ENCODE data around the gene GPR17.

The GPR17 gene

DNA sequence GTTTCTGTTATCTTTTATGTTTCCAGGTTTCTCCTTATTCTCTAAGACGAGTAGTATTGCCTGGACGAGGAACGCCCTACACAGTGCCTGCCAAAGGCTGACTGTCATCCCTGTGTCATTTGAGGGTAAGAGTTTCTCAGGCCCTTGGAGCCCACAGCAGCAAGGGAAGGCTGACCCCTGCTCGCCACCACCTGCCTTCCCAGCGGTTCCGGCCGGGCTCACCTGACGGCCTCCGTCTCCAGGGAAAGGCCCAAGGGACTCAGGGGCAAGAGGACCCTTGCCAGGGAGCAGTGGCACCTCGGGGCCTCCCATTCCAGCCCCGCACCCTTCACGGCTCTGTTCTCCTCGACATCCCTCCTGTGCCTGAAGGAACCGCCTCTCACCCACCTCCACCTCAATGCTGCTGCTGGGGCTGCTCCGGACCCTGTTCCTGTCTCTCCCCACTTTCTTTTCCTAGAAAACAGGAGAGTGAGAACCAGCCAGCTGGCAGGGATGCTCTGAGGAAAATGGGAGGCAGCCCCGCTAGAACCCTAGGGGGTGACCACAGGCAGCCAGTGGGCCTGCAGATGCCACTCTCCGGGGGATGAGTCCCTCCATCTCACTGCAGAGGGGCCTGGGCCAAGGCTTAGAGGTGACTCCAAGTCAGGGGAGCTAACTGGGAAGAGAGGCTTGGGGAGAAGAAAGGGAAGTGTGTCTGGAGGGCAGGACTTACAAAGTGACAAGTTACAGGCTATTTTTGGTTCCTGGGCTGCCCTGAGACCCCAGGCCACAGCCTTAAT, 27.5 kb downstream of the GPR17 start:
- Histone ChIP-seq H3K27ac (ENCODE audit: low read depth, low read length) (no peak overlapping the region), H3K27me3 (ENCODE audit: control insufficient read depth, low read length) (peaks cover 61% of the 10 kb centered on the region), H3K79me2 (ENCODE audit: control insufficient read depth, low read length) (no peaks in the 10 kb centered on the region), H3K9me2 (replicated peaks; ENCODE audit: control insufficient read depth, low read length) (no peaks in the 10 kb centered on the region), H4K20me1 (ENCODE audit: control insufficient read depth, insufficient read depth, low read depth, low read length) (no peaks in the 10 kb centered on the region), H3K9me3 (ENCODE audit: control insufficient read depth, insufficient read depth, low read length) (no peaks in the 10 kb centered on the region), H3K4me3 (ENCODE audit: low read length) (no peak overlapping the region), H3K36me3 (ENCODE audit: control insufficient read depth, low read length) (no peaks in the 10 kb centered on the region), H3K4me2 (ENCODE audit: low read length) (no peak overlapping the region), H3K4me1 (ENCODE audit: control insufficient read depth, low read length) (no peaks in the 10 kb centered on the region), H3F3A (ENCODE audit: control insufficient read depth, insufficient read depth) (no peaks in the 10 kb centered on the region)
- no peak for TF ChIP-seq EZH2phosphoT487 (IDR thresholded peaks at IDR 0.05; ENCODE audit: borderline replicate concordance, low read length)
- TF ChIP-seq, protein P1, sequence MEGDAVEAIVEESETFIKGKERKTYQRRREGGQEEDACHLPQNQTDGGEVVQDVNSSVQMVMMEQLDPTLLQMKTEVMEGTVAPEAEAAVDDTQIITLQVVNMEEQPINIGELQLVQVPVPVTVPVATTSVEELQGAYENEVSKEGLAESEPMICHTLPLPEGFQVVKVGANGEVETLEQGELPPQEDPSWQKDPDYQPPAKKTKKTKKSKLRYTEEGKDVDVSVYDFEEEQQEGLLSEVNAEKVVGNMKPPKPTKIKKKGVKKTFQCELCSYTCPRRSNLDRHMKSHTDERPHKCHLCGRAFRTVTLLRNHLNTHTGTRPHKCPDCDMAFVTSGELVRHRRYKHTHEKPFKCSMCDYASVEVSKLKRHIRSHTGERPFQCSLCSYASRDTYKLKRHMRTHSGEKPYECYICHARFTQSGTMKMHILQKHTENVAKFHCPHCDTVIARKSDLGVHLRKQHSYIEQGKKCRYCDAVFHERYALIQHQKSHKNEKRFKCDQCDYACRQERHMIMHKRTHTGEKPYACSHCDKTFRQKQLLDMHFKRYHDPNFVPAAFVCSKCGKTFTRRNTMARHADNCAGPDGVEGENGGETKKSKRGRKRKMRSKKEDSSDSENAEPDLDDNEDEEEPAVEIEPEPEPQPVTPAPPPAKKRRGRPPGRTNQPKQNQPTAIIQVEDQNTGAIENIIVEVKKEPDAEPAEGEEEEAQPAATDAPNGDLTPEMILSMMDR (IDR thresholded peaks at IDR 0.05; ENCODE audit: low read depth, low read length, poor library complexity, severe bottlenecking), result no peak

DNA sequence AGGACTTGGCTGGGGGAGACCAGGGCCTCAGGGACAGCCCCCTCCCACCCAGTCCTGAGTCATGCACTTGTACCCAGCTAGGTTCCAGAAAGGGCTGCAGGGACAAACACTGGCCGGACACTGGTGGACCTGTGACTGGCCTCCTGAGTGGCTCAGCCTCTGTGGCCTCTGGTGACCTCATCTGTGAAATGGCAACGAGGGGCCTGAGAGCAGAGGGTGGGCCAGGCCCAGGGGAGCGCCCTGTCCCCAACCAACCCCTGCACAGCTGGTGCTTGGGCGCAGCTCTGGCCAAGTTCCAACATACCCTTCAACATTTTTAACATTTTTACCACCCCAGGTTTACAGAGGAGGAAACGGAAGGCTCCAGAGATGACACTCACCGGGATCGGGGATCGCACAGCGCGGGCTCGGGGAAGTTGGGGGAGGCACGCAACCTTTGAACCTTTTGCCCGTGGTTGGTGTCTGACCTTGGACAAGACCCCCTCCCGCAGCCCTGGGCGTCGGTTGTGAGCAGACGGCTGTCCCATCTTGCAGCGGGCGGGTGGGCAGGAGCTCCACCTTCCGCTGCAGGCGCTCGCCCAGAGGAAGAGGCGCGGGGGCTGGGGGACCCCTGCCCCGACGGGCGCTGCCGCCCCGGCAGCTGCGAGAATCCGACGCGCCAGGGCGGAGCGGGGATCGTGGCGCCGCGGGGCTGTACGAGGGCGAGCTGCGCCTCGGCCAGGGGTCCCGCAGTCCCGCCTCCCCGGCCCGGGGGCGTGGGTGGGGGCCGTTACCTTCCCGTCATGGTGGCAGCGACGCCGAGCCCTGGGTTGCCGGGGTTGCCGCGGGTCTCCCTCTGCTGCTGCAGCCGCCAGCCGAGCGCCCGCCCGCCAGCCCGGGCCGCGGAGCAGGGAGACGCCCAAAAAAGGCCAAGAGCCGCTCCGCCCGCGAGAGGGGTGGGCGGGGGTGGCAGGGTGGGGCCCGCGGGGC, 28.6 kb downstream of the GPR17 start:
- Histone ChIP-seq H3K4me1 (ENCODE audit: control insufficient read depth, low read length) (no peaks in the 10 kb centered on the region), H3K79me2 (ENCODE audit: control insufficient read depth, low read length) (no peaks in the 10 kb centered on the region), H3F3A (ENCODE audit: control insufficient read depth, insufficient read depth) (no peaks in the 10 kb centered on the region), H3K9me3 (ENCODE audit: control insufficient read depth, insufficient read depth, low read length) (no peaks in the 10 kb centered on the region), H3K4me2 (ENCODE audit: low read length) (no peak overlapping the region), H4K20me1 (ENCODE audit: control insufficient read depth, insufficient read depth, low read depth, low read length) (no peaks in the 10 kb centered on the region), H3K27ac (ENCODE audit: low read depth, low read length) (no peak overlapping the region), H3K4me3 (ENCODE audit: low read length) (no peak overlapping the region), H3K9me2 (replicated peaks; ENCODE audit: control insufficient read depth, low read length) (no peaks in the 10 kb centered on the region), H3K36me3 (ENCODE audit: control insufficient read depth, low read length) (no peaks in the 10 kb centered on the region), H3K27me3 (ENCODE audit: control insufficient read depth, low read length) (peaks cover 61% of the 10 kb centered on the region)
- TF ChIP-seq EZH2phosphoT487 (IDR thresholded peaks at IDR 0.05; ENCODE audit: borderline replicate concordance, low read length), result no peak
- TF ChIP-seq, protein P1 (IDR thresholded peaks at IDR 0.05; ENCODE audit: low read depth, low read length, poor library complexity, severe bottlenecking), result no peak

DNA sequence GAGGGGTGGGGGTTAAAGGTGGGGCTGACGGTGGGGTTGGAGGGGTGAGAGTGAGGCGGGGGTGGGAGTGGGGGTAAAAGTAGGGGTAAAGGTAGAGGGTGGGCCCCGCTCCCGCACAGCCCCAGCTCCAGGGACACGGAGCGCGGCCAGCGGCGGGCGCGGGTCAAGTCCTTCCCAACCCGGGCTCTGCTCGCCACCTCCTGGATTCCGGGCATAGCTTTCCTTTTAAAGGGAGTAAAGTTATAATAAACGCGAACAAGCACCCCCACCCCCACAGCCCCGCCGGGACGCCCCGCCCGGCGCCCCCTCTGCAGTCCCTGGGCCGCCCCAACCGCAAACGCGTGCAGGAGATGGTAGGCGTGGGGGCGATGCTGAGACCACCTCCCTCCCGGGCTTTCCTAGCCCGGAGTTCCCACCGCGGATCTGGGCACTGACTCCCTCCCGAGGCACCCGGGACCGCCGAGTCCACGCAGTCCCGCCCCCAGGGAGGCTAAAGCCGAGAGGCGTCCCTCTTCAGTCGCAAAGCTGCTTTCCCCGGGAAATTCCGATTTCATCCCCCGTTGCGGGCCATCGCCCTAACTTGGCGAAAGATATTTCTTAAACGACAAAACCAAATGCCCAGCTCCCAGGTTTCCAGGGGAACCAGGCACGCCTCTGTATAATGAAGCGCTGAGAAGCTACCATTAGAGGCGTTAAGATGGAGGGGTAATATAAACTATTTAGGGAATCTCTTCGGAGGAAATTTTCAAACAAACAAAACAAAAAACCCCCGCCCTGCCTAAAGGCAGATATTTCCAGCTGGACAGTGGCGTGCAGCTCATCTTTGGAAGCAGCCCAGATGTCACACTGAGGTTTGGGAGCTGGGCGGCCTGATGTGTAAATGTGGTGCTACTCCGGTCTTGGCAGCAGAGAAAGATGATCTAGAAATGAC, 29.6 kb downstream of the GPR17 start, which contains the start of gene LIMS2:
TSS of gene LIMS2 (minus strand) at position 200 of the 931 bp plus-strand sequence. CDS start 506 bp downstream, outside the sequence.
- no peaks in the 10 kb centered on the region for H3K9me2 ChIP-seq (replicated peaks; ENCODE audit: control insufficient read depth, low read length)
- no peaks in the 10 kb centered on the region for H3K9me3 ChIP-seq (ENCODE audit: control insufficient read depth, insufficient read depth, low read length)
- H3K4me1 ChIP-seq (ENCODE audit: control insufficient read depth, low read length), result no peaks in the 10 kb centered on the region
- no peaks in the 10 kb centered on the region for H3K79me2 ChIP-seq (ENCODE audit: control insufficient read depth, low read length)
- H3K27me3 ChIP-seq (ENCODE audit: control insufficient read depth, low read length), result peaks cover 65% of the 10 kb centered on the region
- no peak for TF ChIP-seq EZH2phosphoT487 (IDR thresholded peaks at IDR 0.05; ENCODE audit: borderline replicate concordance, low read length)
- TF ChIP-seq, protein P1 (IDR thresholded peaks at IDR 0.05; ENCODE audit: low read depth, low read length, poor library complexity, severe bottlenecking), result no peak
- no peaks in the 10 kb centered on the region for H3K36me3 ChIP-seq (ENCODE audit: control insufficient read depth, low read length)
- H3K4me3 ChIP-seq (ENCODE audit: low read length), result no peak within 1 kb of the TSS
- no peaks in the 10 kb centered on the region for H4K20me1 ChIP-seq (ENCODE audit: control insufficient read depth, insufficient read depth, low read depth, low read length)
- no peak within 1 kb of the TSS for H3K4me2 ChIP-seq (ENCODE audit: low read length)
- H3K27ac ChIP-seq (ENCODE audit: low read depth, low read length), result no peak within 1 kb of the TSS
- H3F3A ChIP-seq (ENCODE audit: control insufficient read depth, insufficient read depth), result no peaks in the 10 kb centered on the region

Measured in DOHH2 (cell line).